Fibroblast of peridontal ligament (primary cell): ENCODE measurements around the gene CARMIL1.

Experiments used
- DNase-seq: peaks from one replicate; pipeline ENCODE4 v3.0.0-alpha.2; 2010; ENCODE audit errors: extremely low read depth

Gene CARMIL1

DNA sequence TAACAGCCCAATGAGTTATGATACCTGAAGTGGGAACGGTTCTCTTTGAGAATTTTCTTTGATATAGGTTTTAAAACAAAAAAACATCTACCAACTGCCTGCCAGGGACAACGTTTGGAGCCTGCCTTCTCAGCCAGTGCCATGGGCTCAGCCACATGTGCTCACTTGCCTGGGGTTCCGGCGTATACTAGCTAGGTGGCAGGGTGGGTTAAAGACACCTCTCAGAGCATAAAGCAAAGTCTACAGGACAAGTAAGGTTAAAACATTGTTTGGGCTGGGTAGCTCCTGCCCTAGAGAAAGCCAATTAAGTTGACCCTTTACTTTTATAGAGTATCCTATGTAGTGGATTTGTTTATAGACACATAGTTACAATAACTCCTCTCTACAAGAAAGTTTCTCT lies 334.9 kb downstream of the CARMIL1 start:
- DNase-seq: no peak

- no peak for DNase-seq
Measured at GRCh38 chr6:25615471-25615870, 336.3 kb downstream of the CARMIL1 start.

- no peak for DNase-seq
Measured at GRCh38 chr6:25617997-25618396, 338.8 kb downstream of the CARMIL1 start.

- DNase-seq: no peak
Measured at GRCh38 chr6:25619217-25619616, 340.0 kb downstream of the CARMIL1 start.

DNA sequence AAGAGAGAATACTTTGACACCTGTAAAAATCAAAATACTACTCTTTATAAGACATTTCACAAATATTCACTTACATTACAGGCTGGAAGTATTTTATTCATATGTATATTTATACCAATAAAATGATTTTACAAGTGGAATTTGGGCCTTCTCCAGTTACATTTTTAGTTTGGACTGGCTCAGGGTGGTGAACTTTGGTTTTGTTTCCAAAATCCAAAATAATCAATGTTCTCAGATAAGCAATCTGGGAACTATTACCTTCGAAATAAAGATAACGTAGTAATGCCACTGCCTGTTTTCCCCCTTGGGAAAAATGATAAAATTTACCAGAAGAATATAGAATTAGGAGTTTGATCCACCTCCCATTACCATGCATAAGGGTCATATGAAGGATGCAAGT lies 341.2 kb downstream of the CARMIL1 start:
- no peak for DNase-seq

- no peak for DNase-seq
Measured at GRCh38 chr6:25623065-25623464, 343.9 kb downstream of the CARMIL1 start.

DNA sequence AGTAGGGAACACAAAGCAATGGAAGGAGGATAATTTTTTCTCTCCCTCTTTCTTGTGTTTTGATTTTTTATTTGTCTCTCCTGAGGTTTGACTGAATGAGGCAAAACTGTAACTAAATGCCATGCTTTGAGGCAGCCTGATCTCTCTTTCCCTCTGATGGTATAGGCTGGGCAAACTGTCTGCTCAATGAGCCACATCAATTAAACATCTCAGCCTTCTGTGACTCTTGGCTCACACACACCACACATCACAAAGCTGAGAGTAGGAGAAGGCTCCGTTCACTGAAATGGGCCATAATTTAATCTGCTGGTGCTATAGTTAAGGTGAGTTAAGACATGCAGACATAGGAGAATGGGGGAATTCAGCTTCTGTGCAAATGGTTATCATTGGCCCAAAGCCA lies 344.7 kb downstream of the CARMIL1 start:
- DNase-seq: no peak

DNA sequence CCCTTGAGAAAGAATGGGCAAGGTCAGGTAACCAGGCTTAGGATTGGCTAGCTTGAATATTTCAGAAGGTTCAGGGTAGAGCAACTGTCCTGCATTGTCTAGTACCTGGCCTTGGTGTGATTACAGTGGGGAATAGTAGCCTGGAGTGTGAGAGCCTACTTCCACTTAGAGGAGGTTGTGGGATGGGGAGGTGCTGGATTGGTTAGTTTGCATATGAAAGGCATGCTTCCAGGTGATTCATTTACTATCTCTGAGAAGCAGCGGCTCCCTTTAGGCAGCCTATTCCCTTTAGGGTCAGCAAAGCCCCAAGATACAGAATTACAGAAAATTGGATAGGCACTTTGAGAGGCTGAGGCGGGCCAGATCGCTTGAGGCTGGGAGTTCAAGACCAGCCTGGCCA lies 347.8 kb downstream of the CARMIL1 start:
- DNase-seq: no peak

- no peak for DNase-seq
Measured at GRCh38 chr6:25628471-25629197, 349.5 kb downstream of the CARMIL1 start.

DNA sequence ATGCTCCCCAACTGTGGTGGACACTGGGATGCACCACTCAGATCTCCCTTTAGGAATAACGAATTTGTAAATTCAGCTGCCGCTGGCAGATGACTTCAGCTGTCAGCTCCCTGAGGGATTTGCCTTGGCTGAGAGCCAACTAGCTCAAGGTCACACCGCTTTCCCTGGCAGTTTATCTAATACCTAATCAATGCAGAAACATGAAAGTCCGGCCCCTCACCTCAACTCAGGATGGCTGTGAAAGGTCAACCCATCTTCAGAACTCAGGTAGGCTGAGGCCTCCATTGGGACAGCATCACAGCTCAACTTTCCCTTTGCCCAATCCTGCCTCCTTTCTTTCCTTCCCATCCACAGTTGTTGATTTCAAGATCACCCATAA lies 350.0 kb downstream of the CARMIL1 start:
- DNase-seq: no peak

DNA sequence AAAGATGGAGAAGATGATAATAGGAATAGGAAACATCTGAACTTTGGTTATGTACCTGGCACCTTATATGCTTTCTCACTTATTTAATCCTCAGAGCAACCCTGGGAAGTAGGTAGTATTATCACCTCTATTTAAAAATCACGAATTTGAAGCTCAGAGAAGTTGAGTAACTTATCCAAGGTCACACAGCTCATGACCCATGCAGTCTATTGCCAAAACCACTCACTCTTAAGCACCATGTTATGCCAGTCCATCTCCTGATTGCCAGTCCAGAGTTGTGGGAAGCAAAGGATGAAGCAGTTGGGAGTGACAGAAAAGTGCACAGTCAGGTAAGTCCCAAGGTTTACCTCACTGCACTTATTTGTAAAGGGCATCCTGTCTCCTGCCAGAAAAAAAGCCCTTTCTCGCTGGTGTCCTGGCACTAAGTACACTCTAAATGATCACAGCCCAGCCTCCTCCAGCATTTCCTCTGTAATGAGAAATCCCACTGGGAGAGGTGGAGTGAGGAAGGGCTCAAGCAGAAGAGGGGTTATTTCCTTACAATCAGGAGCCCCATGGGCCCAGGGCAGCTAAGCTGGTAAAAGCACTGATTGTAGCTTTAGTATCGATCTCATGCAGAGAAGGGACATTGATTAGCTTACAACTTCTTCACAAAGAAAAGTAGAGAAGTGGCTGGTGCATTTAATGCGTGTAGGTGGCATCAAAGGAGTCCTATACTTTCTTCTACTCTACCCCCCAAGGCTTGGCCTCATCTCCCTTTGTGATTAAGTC lies 351.5 kb downstream of the CARMIL1 start:
- DNase-seq: no peak

GRCh38 chr6:25635886-25636317 lies 356.7 kb downstream of the CARMIL1 start:
- DNase-seq: no peak

GRCh38 chr6:25637211-25637610 lies 358.0 kb downstream of the CARMIL1 start:
- no peak for DNase-seq

DNA sequence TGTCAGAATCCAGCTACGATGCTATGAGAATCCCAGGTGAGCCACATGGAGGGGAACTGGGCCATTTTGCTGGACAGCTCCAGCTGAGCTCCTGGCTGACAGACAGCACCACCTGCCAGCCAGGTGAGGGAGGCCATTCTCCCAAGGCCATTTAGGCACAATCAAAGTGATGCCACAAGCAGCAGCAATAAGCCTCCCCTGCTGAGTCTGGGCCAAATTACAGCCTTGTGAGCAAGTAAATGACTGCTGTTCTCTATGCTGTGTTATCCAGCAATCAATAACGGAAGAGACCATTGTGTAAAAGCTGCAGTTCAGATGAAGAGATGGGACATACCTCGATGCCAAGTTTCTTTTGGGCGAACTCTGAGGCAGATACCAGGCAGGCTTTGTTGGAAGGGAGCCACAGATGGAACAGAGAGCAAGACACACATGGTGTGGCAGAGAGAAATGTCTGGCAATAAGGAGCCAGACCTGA lies 358.8 kb downstream of the CARMIL1 start:
- no peak for DNase-seq

DNA sequence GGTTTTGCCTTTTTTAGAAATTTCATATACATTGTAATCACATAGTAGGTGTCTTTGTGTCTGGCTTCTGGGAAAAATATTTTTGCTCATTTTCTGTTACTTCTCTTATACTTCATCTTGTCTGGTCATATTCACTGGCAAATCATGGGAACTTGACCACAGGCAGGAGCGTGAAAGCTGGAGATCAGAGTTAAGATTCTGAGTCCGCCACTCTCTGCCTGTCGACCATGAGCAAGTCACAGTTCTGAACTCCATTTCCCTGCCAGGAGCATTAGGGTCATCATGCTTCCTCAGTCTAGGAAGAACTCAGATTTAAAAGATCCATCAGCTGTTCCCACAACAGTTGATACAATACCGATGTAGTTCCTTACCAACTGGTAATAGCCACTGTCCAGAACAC lies 360.5 kb downstream of the CARMIL1 start:
- DNase-seq: no peak

GRCh38 chr6:25640446-25640845 lies 361.3 kb downstream of the CARMIL1 start:
- no peak for DNase-seq

GRCh38 chr6:25640891-25641290 lies 361.7 kb downstream of the CARMIL1 start:
- DNase-seq: no peak

DNA sequence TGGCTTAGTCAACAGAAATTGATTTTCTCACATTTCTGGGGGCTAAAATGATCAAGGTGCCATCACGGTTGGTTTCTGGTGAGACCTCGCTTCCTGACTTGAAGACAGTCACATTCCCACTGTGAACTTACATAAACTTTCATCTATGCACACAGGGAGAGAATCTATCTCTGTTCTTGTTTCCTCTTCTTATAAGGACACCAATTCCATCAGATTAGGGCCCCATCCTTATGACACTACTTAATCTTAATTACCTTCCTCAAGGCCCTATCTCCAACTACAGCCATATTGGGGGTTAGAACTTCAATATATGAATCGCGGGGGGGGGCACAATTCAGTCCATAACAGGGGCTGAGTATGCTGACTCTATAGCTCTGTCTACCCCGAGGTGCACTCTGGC lies 362.2 kb downstream of the CARMIL1 start:
- DNase-seq: no peak

DNA sequence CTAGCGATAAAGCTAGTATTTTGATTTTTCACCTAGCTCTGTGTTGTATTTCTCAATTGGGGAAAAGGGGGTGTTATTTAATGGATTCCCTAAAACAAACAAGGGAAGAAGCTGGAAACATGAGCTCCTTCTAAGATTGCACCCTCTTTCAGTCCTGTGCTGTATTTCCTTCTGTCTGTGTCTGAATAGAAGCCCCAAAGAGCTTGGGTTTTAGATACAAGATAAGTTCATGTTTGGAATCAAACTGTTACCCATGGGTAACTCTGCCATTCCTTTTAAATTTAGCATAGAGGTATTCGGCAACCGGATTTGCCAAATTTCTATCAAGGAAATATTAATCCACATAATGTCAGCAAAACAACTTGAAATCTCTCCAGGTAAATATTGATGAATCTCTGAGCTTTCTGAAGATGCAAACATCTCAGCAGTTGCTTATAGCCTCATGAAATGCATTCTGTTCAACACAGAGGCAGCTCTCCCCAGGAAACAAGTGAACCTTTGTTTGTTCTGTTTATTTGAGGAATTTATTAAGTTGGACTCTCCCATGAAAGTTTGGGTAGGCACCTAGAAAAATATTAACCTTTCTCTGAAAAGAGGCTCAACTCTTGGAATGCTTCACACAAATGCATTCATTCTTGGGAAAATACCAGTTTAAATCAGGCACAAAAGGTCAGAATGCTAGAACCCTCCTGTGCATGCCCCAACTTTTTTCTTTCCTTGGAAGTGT lies 362.9 kb downstream of the CARMIL1 start:
- DNase-seq: no peak

DNA sequence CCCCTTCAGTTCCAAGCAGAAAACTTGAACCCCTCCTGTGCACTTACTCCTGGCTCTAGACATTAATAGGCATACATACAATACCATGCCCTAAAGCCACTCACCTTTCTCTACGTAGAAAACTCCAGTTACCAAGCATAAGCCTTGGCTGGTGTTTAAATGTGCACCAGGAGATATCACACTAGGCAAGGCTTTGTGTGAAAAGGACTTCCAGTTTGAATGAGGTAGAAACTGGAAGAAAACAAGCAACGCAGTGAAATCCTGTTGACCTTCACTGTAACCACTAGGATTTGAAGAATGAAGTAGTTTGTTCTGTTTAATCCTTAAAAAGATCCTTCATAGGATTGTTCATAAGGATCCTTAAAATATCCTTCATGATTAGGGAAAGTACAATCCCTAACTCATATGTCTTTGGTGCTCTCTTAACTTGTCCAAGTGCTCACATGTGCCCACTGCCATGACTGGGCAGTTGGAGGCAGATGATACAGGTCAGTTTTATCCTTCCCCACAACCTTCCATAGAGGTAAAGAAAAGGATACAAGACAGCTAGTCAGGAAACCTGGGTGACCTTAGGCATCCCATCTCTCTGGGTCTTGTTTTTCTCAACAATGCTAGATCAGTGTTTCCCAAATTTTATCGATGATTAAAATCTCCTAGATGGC lies 363.6 kb downstream of the CARMIL1 start:
- no peak for DNase-seq

DNA sequence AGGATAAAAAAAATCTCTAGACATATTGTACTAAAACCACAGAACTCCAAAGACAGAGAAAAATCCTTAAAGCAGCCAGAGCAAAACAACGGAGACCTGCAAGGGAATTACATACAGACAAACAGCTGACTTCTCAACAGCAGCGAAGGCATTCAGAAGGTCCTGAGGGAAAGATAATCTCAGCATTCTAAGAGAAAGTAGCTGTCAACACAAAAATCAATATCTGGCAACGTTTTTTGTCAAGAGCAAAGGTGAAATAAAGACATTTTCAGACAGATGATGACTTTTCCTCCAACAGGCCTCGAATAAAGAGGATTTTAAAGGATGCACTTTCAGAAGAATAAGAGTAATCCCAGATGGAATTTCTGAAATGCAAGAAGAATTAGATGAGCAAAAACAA lies 366.7 kb downstream of the CARMIL1 start:
- DNase-seq: no peak

GRCh38 chr6:25649611-25650010 lies 370.4 kb downstream of the CARMIL1 start:
- DNase-seq: no peak
